IMR-90 (cell line): Measurements from ENCODE around the gene PRSS23. TPM values are rescaled to one million over a fixed set of nuclear protein-coding genes. Genes with fewer than 3 reads are reported as not detected.

Experiments used
- ATAC-seq: fragments of 200-7000 bp; cut with Tn5 transposase; 2 replicates; pipeline ENCODE4 v1.9.1; 2020; ENCODE audit warnings: low read depth, mild to moderate bottlenecking, moderate library complexity
- BruUV-seq: library from RNA; stranded (reverse); fragments of 400-500 nt; replicated peaks from 2 replicates; lab custom pipeline; 2021; lab: Mats Ljungman, UMichigan
- CTCF ChIA-PET: fragments of 300-600 bp; formaldehyde crosslinking; extraction: SDS; loops from one replicate; lab custom pipeline; 2021; ENCODE audit warnings: antibody characterized with exemption; lab: Yijun Ruan, JAX
- POLR2A ChIA-PET: fragments of 300-600 bp; sonication (Branson Sonifier 250); formaldehyde crosslinking; loops from one replicate; lab custom pipeline; 2022; ENCODE audit warnings: antibody characterized with exemption; ENCODE audit not compliant: unreplicated experiment; lab: Charles Lee
- DNase-seq: peaks from one replicate; pipeline ENCODE4 v3.0.0; 2013
- H2AFZ ChIP-seq: replicated peaks from 2 replicates; pipeline ENCODE3; 2013; ENCODE audit warnings: low read length, mild to moderate bottlenecking; ENCODE audit not compliant: poor library complexity
- H2AK5ac ChIP-seq: 2 replicates; pipeline ENCODE4 v1.6.1; 2013; ENCODE audit warnings: low read depth, low read length, inconsistent platforms
- H2AK9ac ChIP-seq: replicated peaks from 2 replicates; pipeline ENCODE3; 2013; ENCODE audit warnings: mild to moderate bottlenecking, low read depth, low read length, moderate library complexity; ENCODE audit not compliant: poor library complexity
- H2BK120ac ChIP-seq: 2 replicates; pipeline ENCODE4 v1.6.1; 2013; ENCODE audit warnings: low read depth, low read length, inconsistent platforms
- H2BK15ac ChIP-seq: 3 replicates; pipeline ENCODE4 v1.6.1; 2013; ENCODE audit warnings: low read depth, low read length, inconsistent platforms
- H2BK20ac ChIP-seq: 2 replicates; pipeline ENCODE4 v1.6.1; 2013; ENCODE audit warnings: low read depth, mild to moderate bottlenecking, inconsistent platforms, low read length, moderate library complexity
- H2BK5ac ChIP-seq: 2 replicates; pipeline ENCODE4 v1.6.1; 2013; ENCODE audit warnings: mild to moderate bottlenecking, low read depth, low read length, inconsistent platforms; ENCODE audit not compliant: poor library complexity, severe bottlenecking
- H3K14ac ChIP-seq: replicated peaks from 2 replicates; pipeline ENCODE4 v1.6.1; 2013; ENCODE audit warnings: low read depth, low read length, inconsistent platforms
- H3K18ac ChIP-seq: 2 replicates; pipeline ENCODE4 v1.6.1; 2013; ENCODE audit warnings: low read depth, low read length, control low read depth
- H3K23ac ChIP-seq: 2 replicates; pipeline ENCODE4 v1.6.1; 2013; ENCODE audit warnings: low read depth, low read length, inconsistent platforms
- H3K27ac ChIP-seq: 2 replicates; pipeline ENCODE4 v1.5.1; 2013; ENCODE audit warnings: mild to moderate bottlenecking, control low read depth, low read length; ENCODE audit not compliant: insufficient read depth
- H3K27me3 ChIP-seq: 2 replicates; pipeline ENCODE4 v1.6.1; 2013; ENCODE audit warnings: low read length; ENCODE audit not compliant: control insufficient read depth, insufficient read depth
- H3K36me3 ChIP-seq: 2 replicates; pipeline ENCODE4 v1.6.1; 2013; ENCODE audit warnings: low read length, mixed read lengths; ENCODE audit not compliant: control insufficient read depth, insufficient read depth
- H3K4ac ChIP-seq: 2 replicates; pipeline ENCODE4 v1.6.1; 2013; ENCODE audit warnings: low read depth, low read length, inconsistent platforms
- H3K4me1 ChIP-seq: 2 replicates; pipeline ENCODE4 v1.6.1; 2013; ENCODE audit warnings: low read length, mixed read lengths; ENCODE audit not compliant: control insufficient read depth, insufficient read depth
- H3K4me2 ChIP-seq: 2 replicates; pipeline ENCODE4 v1.6.1; 2013; ENCODE audit warnings: low read depth, mild to moderate bottlenecking, control low read depth, low read length, moderate library complexity
- H3K4me3 ChIP-seq: 2 replicates; pipeline ENCODE4 v1.5.1; 2013; ENCODE audit warnings: low read depth, mild to moderate bottlenecking, control low read depth, low read length, moderate library complexity; ENCODE audit not compliant: insufficient read depth
- H3K56ac ChIP-seq: 2 replicates; pipeline ENCODE4 v1.6.1; 2013; ENCODE audit warnings: low read length, inconsistent platforms; ENCODE audit not compliant: insufficient read depth; ENCODE audit errors: extremely low read depth
- H3K79me1 ChIP-seq, 2 experiments: 2 replicates each; pipeline ENCODE4 v1.6.1; 2013; ENCODE audit warnings: low read length in 2 of 2, inconsistent platforms in 1 of 2, low read depth in 1 of 2
- H3K9ac ChIP-seq: 2 replicates; pipeline ENCODE4 v1.6.1; 2013; ENCODE audit warnings: low read depth, low read length, control low read depth
- H3K9me1 ChIP-seq: 2 replicates; pipeline ENCODE4 v1.6.1; 2013; ENCODE audit warnings: low read length, inconsistent platforms; ENCODE audit not compliant: insufficient read depth
- H3K9me3 ChIP-seq: 2 replicates; pipeline ENCODE4 v1.6.1; 2013; ENCODE audit warnings: low read length; ENCODE audit not compliant: control insufficient read depth, insufficient read depth
- H4K20me1 ChIP-seq: 2 replicates; pipeline ENCODE4 v1.6.1; 2013; ENCODE audit warnings: low read length, inconsistent platforms; ENCODE audit not compliant: insufficient read depth
- H4K5ac ChIP-seq: 2 replicates; pipeline ENCODE4 v1.6.1; 2013; ENCODE audit warnings: mild to moderate bottlenecking, low read depth, low read length, control low read depth
- H4K8ac ChIP-seq, 2 experiments: 2 replicates each; pipeline ENCODE4 v1.6.1; 2013; ENCODE audit warnings: low read depth in 2 of 2, low read length in 2 of 2, control low read depth in 1 of 2, inconsistent platforms in 1 of 2
- H4K91ac ChIP-seq: 2 replicates; pipeline ENCODE4 v1.6.1; 2013; ENCODE audit warnings: low read depth, low read length, inconsistent platforms; ENCODE audit not compliant: insufficient read depth
- BHLHE40 ChIP-seq: fragments of 150-350 bp; IDR thresholded peaks from 2 replicates; pipeline ENCODE4 v1.6.1; 2016; ENCODE audit warnings: mild to moderate bottlenecking, low read depth, low read length
- CEBPB ChIP-seq: IDR thresholded peaks from 2 replicates; pipeline ENCODE4 v1.6.1; 2012; ENCODE audit warnings: low read depth, low read length, improper control_type of control experiment
- CHD1 ChIP-seq: IDR thresholded peaks from 2 replicates; pipeline ENCODE4 v1.6.1; 2012; ENCODE audit warnings: low read depth, low read length, improper control_type of control experiment
- CTCF ChIP-seq: conservative IDR thresholded peaks from 2 replicates; pipeline ENCODE4 v1.5.1; 2012; ENCODE audit warnings: mild to moderate bottlenecking, low read depth, low read length, improper control_type of control experiment
- ELK1 ChIP-seq: fragments of 150-350 bp; IDR thresholded peaks from 2 replicates; pipeline ENCODE4 v1.6.1; 2016; ENCODE audit warnings: low read depth, mild to moderate bottlenecking, low read length, moderate library complexity, borderline replicate concordance
- FOS ChIP-seq: fragments of 150-350 bp; IDR thresholded peaks from 2 replicates; pipeline ENCODE4 v1.6.1; 2016; ENCODE audit warnings: low read depth, low read length
- MAFK ChIP-seq: IDR thresholded peaks from 2 replicates; pipeline ENCODE4 v1.6.1; 2012; ENCODE audit warnings: low read depth, low read length, improper control_type of control experiment
- MAZ ChIP-seq: IDR thresholded peaks from 2 replicates; pipeline ENCODE4 v1.6.1; 2012; ENCODE audit warnings: low read depth, mild to moderate bottlenecking, low read length, improper control_type of control experiment, moderate library complexity, borderline replicate concordance
- MXI1 ChIP-seq: IDR thresholded peaks from 2 replicates; pipeline ENCODE4 v1.6.1; 2012; ENCODE audit warnings: low read depth, mild to moderate bottlenecking, low read length, moderate library complexity, borderline replicate concordance
- NFE2L2 ChIP-seq: fragments of 150-350 bp; IDR thresholded peaks from 2 replicates; pipeline ENCODE4 v1.6.1; 2016; ENCODE audit warnings: low read depth, mild to moderate bottlenecking, low read length
- POLR2A ChIP-seq: IDR thresholded peaks from 2 replicates; pipeline ENCODE4 v1.6.1; 2012; ENCODE audit warnings: mild to moderate bottlenecking, low read depth, low read length
- RAD21 ChIP-seq: IDR thresholded peaks from 2 replicates; pipeline ENCODE4 v1.6.1; 2012; ENCODE audit warnings: low read length, improper control_type of control experiment
- RCOR1 ChIP-seq: IDR thresholded peaks from 2 replicates; pipeline ENCODE4 v1.6.1; 2012; ENCODE audit warnings: mild to moderate bottlenecking, low read length, improper control_type of control experiment; ENCODE audit not compliant: insufficient replicate concordance
- RFX5 ChIP-seq: IDR thresholded peaks from 2 replicates; pipeline ENCODE4 v1.8.0; 2012; ENCODE audit warnings: low read depth, mild to moderate bottlenecking, low read length, moderate library complexity
- SMC3 ChIP-seq: fragments of 150-350 bp; IDR thresholded peaks from 2 replicates; pipeline ENCODE4 v1.6.1; 2016; ENCODE audit warnings: low read depth, mild to moderate bottlenecking, antibody characterized with exemption, low read length, moderate library complexity
- USF2 ChIP-seq: fragments of 150-350 bp; IDR thresholded peaks from 2 replicates; pipeline ENCODE4 v1.6.1; 2017; ENCODE audit warnings: mild to moderate bottlenecking, antibody characterized with exemption, low read length, low read depth
- WGBS, 2 experiments: methylation state at CpG; one replicate each; pipeline versions ENCODE4 v1.1.5 to v1.1.7; 2013; ENCODE audit warnings: missing lambda C conversion rate in 2 of 2; ENCODE audit not compliant: insufficient read length in 1 of 2; ENCODE audit errors: extremely low coverage in 2 of 2; 5-methylcytosine and 5-hydroxymethylcytosine counted together
- dilution Hi-C: fragments of 300-500 bp; cut with HindIII; formaldehyde crosslinking; loops from one replicate; pipeline ENCODE4 v1.14.3; 2018; ENCODE audit warnings: low sequenced_read_pairs; ENCODE audit not compliant: unreplicated experiment
- in situ Hi-C: fragments of 300-500 bp; cut with MboI; formaldehyde crosslinking; loops from 3 replicates; pipeline ENCODE4 v1.14.3; 2019; ENCODE audit warnings: low sequenced_read_pairs, inconsistent platforms, mixed read lengths
- intact Hi-C: fragments of 100-400 bp; cut with micrococcal nuclease; formaldehyde crosslinking; loops from 2 replicates; pipeline ENCODE4 v1.10.0; 2022
- polyA plus RNA-seq, 3 experiments: library from polyadenylated mRNA; depleted of rRNA; stranded (reverse); fragments of >200 nt; gene quantifications; 2 replicates each; pipeline ENCODE4 v1.2.3, GENCODE V29; 2012; ENCODE audit warnings: low replicate concordance in 1 of 3
- total RNA-seq: library from RNA; depleted of rRNA; stranded (reverse); fragments of >200 nt; gene quantifications from 2 replicates; pipeline ENCODE4 v1.2.3, GENCODE V29; 2012

Gene PRSS23
- total and polyA plus RNA-seq, 2 of the 4 experiments (the other 2 are of a cell fraction) = 100 to 199 TPM

- no peak overlapping the region for H3K4ac ChIP-seq
- no peak overlapping the region for H2BK15ac ChIP-seq
- no peaks in the 10 kb centered on the region for H3K79me1 ChIP-seq
- no peak overlapping the region for H3K23ac ChIP-seq
- H3K14ac ChIP-seq = no peak overlapping the region
- no peaks in the 10 kb centered on the region for H3K9me1 ChIP-seq
- no peaks in the 10 kb centered on the region for H3K27me3 ChIP-seq
- H3K4me3 ChIP-seq = no peak overlapping the region
- no TSS peak for BruUV-seq
- no peak overlapping the region for H2BK20ac ChIP-seq
- CTCF ChIA-PET = no interaction called here
- intact Hi-C loops = no loop called here
- no peak overlapping the region for H2AK9ac ChIP-seq
- H3K9ac ChIP-seq = no peak overlapping the region
- no peak overlapping the region for H3K4me2 ChIP-seq
- H4K8ac ChIP-seq = no peak overlapping the region
- H3K27ac ChIP-seq = no peak overlapping the region
- H2AK5ac ChIP-seq = no peak overlapping the region
- H4K20me1 ChIP-seq = no peaks in the 10 kb centered on the region
- no peak overlapping the region for H2BK5ac ChIP-seq
- dilution Hi-C loops = no loop called here
- no peak for TF ChIP-seq NFE2L2
- no peak for TF ChIP-seq MAFK
- TF ChIP-seq MAZ = no peak
- no peak for TF ChIP-seq RCOR1
- TF ChIP-seq RAD21 = no peak
- TF ChIP-seq CTCF = no peak
- no peak for TF ChIP-seq RFX5
- TF ChIP-seq CHD1 = no peak
- no peak for TF ChIP-seq CEBPB
- no peak for TF ChIP-seq BHLHE40
- TF ChIP-seq SMC3 = no peak
- no peak for TF ChIP-seq POLR2A
- TF ChIP-seq FOS = no peak
- no peak for TF ChIP-seq ELK1
- no peak for TF ChIP-seq USF2
- TF ChIP-seq MXI1 = no peak
- no peak overlapping the region for H3K18ac ChIP-seq
- H3K9me3 ChIP-seq = no peaks in the 10 kb centered on the region
- H3K4me1 ChIP-seq = no peaks in the 10 kb centered on the region
- in situ Hi-C loops = no loop called here
- DNase-seq = no peak
- no peak overlapping the region for H2BK120ac ChIP-seq
- ATAC-seq = no peak
- no peak overlapping the region for H4K91ac ChIP-seq
- H4K5ac ChIP-seq = no peak overlapping the region
- no CpG with 5 or more reads among the region's 2 CpGs for WGBS, 2 experiments
- H2AFZ ChIP-seq = no peak overlapping the region
- H3K56ac ChIP-seq = no peak overlapping the region
- POLR2A ChIA-PET = no interaction called here
- no peaks in the 10 kb centered on the region for H3K36me3 ChIP-seq
Observed at GRCh38 chr11:86849679-86850078, 49.3 kb downstream of the PRSS23 start.
